HG03575 (cell line): ENCODE measurements around the gene CHERP.

ENCODE experiments used
- ATAC-seq: cut with Tn5 transposase; IDR thresholded peaks from one replicate; pipeline ENCODE4 v1.9.1; 2021; ENCODE audit not compliant: unreplicated experiment, insufficient number of reproducible peaks, low FRiP score; ENCODE audit errors: extremely low read depth

CHERP gene, protein sequence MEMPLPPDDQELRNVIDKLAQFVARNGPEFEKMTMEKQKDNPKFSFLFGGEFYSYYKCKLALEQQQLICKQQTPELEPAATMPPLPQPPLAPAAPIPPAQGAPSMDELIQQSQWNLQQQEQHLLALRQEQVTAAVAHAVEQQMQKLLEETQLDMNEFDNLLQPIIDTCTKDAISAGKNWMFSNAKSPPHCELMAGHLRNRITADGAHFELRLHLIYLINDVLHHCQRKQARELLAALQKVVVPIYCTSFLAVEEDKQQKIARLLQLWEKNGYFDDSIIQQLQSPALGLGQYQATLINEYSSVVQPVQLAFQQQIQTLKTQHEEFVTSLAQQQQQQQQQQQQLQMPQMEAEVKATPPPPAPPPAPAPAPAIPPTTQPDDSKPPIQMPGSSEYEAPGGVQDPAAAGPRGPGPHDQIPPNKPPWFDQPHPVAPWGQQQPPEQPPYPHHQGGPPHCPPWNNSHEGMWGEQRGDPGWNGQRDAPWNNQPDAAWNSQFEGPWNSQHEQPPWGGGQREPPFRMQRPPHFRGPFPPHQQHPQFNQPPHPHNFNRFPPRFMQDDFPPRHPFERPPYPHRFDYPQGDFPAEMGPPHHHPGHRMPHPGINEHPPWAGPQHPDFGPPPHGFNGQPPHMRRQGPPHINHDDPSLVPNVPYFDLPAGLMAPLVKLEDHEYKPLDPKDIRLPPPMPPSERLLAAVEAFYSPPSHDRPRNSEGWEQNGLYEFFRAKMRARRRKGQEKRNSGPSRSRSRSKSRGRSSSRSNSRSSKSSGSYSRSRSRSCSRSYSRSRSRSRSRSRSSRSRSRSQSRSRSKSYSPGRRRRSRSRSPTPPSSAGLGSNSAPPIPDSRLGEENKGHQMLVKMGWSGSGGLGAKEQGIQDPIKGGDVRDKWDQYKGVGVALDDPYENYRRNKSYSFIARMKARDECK

DNA sequence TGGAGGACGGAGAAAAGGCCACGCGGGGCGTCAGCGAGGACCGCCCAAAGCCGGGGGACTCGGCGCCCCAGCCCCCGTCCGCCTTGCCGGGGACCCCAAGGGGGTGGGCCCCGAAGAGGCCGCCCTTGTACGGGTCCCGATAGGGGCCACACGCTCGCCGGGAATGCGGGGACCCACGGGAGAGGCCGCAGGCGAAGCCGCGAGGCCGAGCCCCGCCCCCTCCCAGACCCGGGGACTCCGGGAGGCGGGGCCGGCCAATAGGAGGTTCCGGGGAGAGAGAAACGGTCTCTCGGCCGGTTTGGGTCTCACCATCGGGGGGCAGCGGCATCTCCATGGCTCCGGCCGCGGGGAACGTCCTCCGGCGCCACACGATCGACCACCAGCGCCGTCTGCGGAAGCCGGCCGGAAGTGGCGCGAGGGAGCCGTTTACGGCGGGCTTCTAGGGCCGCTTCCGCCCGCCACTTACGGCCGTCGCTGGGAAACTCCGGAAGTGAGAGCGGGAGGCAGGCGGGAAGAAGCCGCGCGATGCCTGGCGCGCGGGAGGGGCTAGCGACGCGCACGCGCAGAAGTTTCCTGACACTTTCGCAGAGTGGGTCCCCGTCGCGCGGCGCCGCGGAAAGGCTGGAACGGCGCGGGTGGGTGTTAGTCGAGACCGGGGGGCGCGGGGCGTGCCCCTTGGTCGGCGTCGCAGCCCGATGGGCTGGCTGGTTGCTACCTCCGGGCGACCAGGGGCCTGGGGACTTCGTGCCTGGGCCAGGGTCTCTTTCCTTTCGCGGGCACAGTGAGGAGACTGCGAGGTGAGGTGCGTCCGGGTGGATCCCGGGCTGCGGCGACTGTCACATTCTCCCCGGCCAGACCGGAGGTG, at the start of gene CHERP:
CHERP (minus strand) TSS at position 393 of the 865 bp plus-strand sequence; CDS start at position 334, 59 bp downstream.
- no peak for ATAC-seq

DNA sequence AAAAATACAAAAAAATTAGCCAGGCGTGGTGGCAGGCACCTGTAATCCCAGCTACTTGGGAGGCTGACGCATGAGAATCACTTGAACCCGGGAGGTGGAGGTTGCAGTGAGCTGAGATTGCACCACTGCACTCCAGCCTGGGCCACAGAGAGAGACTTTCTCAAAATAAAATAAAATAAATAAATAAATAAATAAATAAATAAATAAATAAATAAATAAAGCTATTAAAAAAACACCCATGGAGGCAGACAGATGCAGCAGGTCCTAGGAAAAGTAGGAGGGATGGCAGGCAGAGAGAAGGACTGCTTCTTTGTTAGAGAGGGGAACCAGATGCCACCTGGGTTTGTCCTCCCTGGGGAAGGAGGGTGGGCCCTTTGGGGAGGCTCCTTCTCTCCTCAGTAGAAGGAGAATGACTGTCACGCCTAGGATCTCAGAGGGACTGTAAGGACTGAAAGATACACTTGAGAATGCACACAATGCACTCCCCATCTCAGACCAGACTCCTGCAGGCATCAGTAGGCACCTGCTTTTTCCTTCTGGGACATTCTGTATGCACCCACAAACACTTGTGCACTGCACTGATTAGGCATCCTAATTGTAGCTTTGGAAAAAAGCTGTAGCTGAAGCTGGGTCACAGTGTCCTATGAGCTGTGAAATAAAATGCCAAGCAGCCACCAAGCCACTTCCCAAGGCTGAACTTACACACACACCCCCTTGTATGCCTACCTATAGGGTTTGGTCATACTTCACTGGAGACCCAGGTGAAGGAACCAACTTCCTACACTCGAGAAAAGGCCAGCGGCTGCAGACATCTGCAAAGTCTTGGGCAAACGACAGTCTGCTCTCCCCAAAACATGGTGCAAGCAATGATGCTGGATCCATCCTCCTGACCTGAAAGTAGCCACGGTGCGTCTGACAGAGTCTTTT, 48.9 kb upstream of the CHERP start:
- no peak for ATAC-seq

DNA sequence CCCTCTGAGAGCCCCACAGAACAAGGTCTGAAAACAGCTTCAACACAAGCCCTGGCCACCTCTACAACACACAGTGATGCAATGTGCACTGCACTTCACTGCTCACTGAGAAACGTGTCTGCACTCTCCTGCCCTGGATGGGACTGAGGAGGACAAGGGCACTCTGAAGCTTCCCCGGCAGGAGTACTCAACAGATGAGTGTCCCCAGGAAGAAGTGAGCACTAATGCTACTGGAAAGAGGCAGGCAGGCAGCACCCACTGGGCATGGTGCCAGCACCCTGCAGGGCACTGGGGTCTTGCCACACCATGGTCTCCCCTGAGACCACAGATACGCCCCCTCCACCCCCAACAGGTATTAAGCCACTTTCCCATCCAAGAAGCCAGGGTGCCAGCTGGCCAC, 47.7 kb upstream of the CHERP start:
- ATAC-seq, result no peak

DNA sequence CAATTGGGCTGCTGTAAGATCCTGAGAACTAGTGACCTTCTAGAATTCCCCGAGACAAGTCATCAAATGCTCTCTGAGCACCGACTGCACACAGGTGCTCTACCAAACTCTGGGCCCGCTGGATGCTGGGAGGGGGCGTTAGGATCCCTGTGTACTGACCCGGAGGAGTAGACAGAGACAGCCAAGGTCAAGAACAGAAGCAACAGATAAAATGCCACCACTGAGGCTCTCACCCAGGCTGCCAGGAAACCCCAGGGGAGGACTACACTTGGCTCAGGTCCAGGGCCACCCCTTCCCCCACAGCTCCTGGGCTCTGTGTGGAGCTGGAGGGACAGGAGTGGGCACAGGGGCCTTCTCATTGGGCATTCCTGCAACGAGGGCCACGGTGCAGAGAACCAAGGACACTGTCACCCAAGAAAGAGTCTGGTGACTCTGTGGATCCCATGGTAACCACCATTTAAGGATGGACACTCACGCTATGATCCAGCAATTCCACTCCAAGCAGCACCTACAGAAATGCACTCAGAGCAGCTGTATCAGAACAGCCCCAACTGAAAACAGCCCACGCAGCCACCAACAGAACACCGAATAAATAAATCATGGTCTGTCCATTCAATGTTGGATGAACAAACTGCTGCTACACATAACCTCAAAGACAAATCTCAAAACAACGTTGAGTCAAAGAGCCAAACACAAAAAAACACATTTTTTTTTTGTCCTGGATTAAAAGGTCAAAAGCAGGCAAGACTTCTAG, 46.8 kb upstream of the CHERP start:
- ATAC-seq, result no peak

DNA sequence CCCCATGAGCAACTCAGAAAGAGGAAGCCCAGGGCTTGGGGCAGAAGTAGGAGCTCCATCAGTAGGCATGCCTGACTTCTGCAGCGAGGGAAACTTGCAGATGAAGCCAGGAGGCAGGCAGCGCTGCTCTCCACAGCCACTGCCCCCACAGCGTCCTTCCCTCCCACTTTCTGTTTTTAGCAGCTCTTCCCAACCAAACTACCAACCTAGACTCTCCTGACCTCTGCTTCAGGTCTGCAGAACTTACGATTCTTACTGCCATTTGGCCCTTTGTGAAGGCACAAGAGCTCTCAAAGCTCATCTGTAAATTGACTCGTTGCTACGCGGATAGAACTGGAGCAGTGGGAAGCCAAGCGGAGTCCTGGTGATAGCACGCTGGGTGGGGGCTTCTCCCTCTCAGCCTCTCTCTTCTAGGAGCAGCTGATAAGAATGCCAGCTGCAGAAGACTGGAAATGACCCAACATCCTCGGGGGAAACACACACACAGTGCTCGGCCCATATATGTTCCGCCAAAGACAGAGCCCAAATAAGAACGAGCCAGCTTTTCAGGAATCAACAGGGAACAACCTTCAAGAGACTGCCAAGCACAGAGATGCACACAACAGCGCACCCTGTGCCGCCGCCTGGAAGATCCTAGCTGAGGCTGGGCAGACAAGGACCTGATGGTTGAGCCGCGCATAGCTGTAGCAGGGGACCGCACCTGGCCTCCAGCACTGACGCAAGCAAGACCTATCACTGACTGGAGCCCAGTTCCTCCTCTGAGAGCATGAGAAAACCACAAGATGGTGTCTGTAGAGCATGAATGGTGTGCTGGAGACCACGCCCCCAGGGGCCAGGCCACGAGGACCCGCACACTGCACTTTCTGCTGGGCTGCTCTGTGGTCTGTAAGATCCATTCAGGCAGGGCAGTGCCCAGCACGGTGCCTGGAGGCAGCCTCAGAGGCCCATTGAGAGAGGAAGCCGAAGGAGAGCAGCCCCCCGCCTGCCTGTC, 45.9 kb upstream of the CHERP start:
- ATAC-seq, result no peak

DNA sequence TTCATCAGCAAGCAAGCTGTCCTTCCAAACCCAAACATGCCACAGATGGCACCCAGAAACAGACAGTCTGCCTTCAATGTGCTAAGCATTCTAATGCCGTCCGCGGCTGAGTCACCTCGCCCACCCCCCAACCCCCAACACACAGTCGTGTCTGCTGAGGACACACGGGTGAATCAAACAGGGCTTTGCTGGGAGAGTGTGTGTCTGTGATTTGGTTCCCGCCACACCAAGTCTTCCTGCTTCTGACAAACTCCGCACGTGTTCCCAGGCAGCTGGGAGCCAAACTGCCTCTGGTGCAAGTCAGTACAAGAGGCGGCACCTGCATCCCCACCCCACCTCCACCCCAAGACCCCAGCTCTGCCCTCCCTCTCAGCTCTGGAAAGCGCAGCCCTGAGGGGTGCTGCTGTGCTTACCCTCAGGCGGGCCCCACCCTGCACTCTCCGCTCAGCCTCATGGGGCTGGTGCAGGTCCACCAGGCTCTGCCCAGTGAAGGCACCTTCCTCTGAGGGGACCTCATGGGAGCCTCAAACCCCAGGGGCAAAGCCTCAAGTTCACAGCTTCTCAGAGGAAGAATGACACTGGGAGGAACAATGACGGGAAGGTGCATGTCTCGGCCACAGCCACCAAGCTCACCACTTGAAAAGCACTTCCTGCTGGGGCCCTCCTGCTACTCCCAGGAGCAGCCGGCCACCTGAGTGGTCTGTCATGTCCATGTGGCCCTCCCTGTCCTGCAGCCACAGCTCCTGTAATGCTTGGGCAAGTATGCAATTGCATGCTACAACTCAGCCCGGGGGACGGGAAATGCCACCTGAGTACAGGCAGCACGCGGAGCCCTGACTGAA, 45.0 kb upstream of the CHERP start:
- ATAC-seq, result no peak

DNA sequence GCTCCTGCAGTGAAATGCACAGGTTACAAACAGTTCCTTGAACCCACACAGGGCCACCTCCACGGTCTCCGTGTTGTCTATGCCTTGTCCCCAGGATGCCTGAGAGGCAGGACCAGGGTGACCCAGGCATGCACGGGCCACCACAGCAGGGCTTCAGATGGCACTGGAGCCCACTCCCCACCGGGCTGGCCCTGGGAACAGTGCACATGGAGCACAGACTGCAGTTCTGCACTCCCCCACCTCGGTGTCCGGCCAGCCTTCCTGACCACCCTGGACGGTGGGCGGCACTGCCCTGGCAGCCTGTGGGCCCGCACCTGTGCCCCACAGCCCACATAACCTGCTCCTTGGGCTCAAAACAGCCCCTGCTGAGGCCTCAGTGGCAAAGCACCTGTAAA, 44.2 kb upstream of the CHERP start:
- no peak for ATAC-seq

DNA sequence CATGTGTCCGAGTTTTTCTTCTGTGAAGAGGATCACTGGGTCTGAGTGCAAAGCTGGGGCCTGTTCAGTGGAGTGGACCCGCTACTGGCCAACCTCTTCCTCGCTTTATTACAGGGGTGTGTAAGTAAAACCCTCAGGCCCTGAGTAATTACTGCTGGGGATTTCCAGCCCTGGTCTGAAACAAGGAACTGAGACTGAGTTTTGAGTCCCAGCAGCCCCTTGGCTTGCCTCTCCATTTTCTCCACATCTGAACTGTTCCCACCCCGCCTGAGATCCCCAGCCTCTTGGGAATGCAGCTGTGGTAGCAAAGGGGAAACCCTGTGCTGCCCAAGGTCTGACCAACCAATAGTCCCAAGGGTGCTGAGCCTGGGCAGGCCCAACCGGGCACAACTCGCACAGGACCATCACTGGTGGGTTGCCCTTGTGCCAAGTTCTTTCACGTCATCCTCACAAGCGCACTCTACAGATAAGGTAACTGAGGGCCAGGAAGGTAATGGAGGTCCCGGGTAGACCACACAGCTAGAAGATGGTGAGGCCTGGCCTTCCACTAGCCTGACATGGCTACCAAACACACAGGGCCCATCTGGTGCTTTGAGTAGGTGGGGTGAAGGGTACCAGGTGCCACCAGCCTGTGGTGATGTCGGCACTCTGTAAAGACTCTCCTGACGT, 43.7 kb upstream of the CHERP start:
- ATAC-seq, result no peak

DNA sequence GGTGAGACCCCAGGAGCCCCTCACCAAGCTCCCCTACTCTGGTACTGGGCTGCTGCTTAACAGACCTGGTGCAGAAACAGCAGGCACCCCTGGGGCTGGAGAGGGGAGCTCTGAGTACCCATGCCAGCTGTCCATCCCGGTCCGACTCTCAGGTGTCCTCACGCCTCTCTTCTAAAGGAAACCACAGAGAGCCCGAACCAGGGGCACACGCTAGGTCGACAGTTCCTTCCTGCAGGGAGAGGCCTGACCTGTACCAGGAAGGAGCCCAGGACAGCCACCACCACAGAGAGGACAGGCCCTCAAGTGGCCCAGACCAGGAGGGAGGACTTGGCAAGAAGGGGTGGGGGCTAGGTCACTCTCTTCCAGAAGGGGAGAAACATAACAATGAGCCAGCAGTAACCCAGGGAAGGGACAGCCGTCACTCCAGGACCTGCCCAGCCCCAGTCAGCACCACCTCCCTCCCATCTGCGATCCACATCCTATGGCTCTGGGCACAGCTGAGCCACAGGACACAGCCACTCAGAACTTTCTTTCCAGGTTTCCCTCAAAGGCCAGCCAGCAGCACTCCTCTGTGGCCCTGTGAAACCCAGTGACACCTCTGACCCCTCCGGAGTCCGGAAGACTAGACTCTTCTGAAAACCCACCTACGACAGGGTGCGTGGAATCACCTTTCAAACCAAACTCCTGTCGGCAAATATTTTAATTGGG, 43.0 kb upstream of the CHERP start:
- no peak for ATAC-seq

DNA sequence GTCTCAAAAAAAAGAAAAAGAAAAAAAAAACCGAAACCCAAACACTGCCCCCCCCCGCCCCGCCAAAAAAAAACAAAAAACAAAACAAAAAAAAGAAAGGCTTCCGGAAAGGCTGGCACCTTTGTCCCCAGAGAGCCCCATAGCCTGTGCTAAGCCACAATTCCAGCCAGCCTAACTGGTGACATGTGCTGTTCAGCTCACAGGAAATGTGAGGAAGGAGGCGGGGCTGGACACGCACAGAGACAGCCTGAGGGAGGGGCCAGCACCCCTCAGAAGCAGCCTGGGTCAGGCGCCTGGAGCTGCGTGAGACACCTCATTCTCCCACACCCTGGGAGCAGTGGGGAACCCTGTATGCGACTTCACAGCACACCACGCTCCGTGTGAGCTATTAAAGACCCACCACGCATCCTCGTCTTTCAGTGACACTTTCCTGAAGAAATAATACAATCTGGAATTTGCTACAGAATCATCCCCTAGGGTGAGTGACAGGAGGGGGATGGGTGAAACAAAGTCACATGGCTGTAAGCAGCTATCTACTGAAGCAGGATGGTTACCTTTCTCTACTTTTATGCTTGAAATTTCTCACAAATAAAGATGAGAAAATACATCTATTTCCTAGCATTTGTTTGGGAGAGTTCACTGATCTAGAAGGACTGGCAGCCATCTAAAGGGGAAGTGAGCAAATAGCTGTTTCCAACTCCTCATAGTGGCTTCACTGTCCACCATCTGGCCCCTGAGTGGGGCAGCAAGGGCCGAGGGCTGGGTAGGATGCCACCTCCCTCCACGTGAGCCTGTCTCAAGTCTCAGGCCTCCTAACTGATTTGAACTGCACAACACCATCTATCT, 42.2 kb upstream of the CHERP start:
- no peak for ATAC-seq

DNA sequence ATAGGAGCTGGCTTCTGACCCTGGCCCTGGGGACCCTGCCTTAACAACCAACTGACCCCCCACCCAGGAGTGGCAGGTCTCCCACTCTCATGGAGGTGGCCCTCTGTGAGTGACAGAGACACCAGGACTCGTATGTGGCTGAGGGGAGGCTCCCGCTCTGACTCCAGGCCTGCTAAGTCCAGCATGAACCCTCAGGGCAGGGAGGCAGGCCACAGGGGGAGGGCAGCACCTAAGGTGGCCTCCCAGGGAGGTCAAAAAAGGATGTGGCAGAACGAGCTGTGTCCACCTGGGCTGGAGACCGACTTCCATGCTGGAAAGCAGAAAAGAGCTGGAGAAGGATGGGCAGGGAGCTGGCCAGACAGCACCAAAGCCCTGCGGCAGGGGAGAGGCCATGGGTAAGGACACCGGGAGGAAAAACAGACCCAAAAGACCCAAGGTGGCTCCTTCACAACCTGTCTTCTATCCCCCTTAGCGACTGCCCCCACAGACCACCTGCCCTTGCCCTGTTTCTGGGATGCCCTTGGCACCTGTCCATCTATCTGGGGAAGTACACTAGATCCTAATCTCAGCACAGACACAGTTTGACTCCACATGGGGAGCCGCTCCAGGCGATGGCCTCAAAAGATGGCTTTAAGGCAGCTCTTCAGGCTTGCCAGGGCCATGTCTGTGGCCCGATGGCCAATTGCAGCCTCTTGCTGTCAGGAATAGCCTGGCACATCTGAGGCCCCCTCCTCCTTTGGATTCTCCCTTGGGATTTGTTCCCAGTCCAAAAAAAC, 40.4 kb upstream of the CHERP start:
- no peak for ATAC-seq

DNA sequence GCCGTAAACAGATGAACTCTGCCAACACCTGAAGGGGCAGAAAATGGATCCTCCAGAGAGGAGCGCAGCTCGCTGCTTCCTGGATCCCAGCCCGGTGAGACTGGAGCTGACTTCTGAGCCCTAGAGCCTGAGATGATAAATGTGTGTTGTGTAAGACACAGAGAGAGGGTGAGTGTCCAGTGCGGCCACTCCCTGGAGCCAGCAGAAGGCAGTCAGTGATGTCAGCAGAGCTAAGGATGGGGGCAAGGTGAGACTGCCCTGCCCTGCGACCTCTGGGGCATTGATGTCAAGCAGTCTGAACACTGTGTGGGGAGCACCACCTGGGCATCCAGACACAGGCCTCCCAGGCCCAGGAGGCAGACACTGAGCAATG, 39.7 kb upstream of the CHERP start:
- ATAC-seq, result no peak
